NT2/D1 (cell line): ENCODE results near the gene RCAN2.

Experiments used
- DNase-seq: peaks from one replicate; pipeline ENCODE4 v3.0.0-alpha.2; 2011; ENCODE audit warnings: low read depth, low spot score
- H3K27me3 ChIP-seq: 2 replicates; pipeline ENCODE4 v1.6.0; 2011; ENCODE audit warnings: mild to moderate bottlenecking; ENCODE audit not compliant: insufficient read length, insufficient read depth
- H3K36me3 ChIP-seq: 2 replicates; pipeline ENCODE4 v1.6.1; 2011; ENCODE audit warnings: mild to moderate bottlenecking, low read length, mixed read lengths; ENCODE audit not compliant: insufficient read depth, insufficient read length
- H3K4me1 ChIP-seq: 2 replicates; pipeline ENCODE4 v1.5.1; 2011; ENCODE audit not compliant: insufficient read depth, insufficient read length
- H3K4me3 ChIP-seq: 2 replicates; pipeline ENCODE4 v1.5.1; 2011; ENCODE audit warnings: low read depth; ENCODE audit not compliant: insufficient read length
- H3K9ac ChIP-seq: 2 replicates; pipeline ENCODE4 v1.6.0; 2011; ENCODE audit warnings: low read depth; ENCODE audit not compliant: insufficient read length
- H3K9me3 ChIP-seq: 2 replicates; pipeline ENCODE4 v1.5.1; 2011; ENCODE audit warnings: mild to moderate bottlenecking, low read length; ENCODE audit not compliant: insufficient read depth
- SUZ12 ChIP-seq: IDR thresholded peaks from 2 replicates; pipeline ENCODE4 v1.6.1; 2011; ENCODE audit not compliant: insufficient read length, insufficient read depth; ENCODE audit errors: extremely low read depth
- YY1 ChIP-seq: IDR thresholded peaks from 2 replicates; pipeline ENCODE4 v1.6.1; 2011; ENCODE audit not compliant: insufficient read length, insufficient read depth
- ZNF274 ChIP-seq: IDR thresholded peaks from 2 replicates; pipeline ENCODE4 v1.6.1; 2011; ENCODE audit warnings: mild to moderate bottlenecking, low read depth, low read length

Gene RCAN2

GRCh38 chr6:46287681-46288080 lies 203.6 kb downstream of the RCAN2 start:
- Histone ChIP-seq H3K9ac (no peak overlapping the region), H3K36me3 (no peaks in the 10 kb centered on the region), H3K27me3 (no peaks in the 10 kb centered on the region), H3K9me3 (no peaks in the 10 kb centered on the region), H3K4me3 (no peak overlapping the region), H3K4me1 (no peaks in the 10 kb centered on the region)
- TF ChIP-seq ZNF274 = no peak
- no peak for TF ChIP-seq YY1
- no peak for TF ChIP-seq SUZ12
- DNase-seq = no peak

- no peak overlapping the region for H3K9ac ChIP-seq
- H3K4me3 ChIP-seq = no peak overlapping the region
- H3K36me3 ChIP-seq = no peaks in the 10 kb centered on the region
- TF ChIP-seq YY1 (no peak), ZNF274 (no peak), SUZ12 (no peak)
- H3K27me3 ChIP-seq = no peaks in the 10 kb centered on the region
- H3K4me1 ChIP-seq = no peaks in the 10 kb centered on the region
- no peak for DNase-seq
- H3K9me3 ChIP-seq = no peaks in the 10 kb centered on the region
These were observed 204.2 kb downstream of the RCAN2 start for GRCh38 chr6:46287043-46287442.

- TF ChIP-seq SUZ12 = no peak
- no peak for TF ChIP-seq YY1
- no peak for TF ChIP-seq ZNF274
- no peaks in the 10 kb centered on the region for H3K36me3 ChIP-seq
These were observed 206.8 kb downstream of the RCAN2 start for GRCh38 chr6:46284475-46284874.

GRCh38 chr6:46281110-46281509 lies 210.1 kb downstream of the RCAN2 start:
- DNase-seq = no peak
- Histone ChIP-seq H3K9ac (no peak overlapping the region), H3K27me3 (no peaks in the 10 kb centered on the region)

More at GRCh38 chr6:46284475-46284874, 206.8 kb downstream of the RCAN2 start:
- no peak for DNase-seq
- H3K4me3 ChIP-seq = no peak overlapping the region
- no peak overlapping the region for H3K9ac ChIP-seq
- H3K4me1 ChIP-seq = no peaks in the 10 kb centered on the region
- H3K9me3 ChIP-seq = no peaks in the 10 kb centered on the region
- H3K27me3 ChIP-seq = no peaks in the 10 kb centered on the region

GRCh38 chr6:46279874-46280273 lies 211.4 kb downstream of the RCAN2 start:
- H3K4me1 ChIP-seq = no peaks in the 10 kb centered on the region
- no peaks in the 10 kb centered on the region for H3K27me3 ChIP-seq
- H3K9me3 ChIP-seq = no peaks in the 10 kb centered on the region
- no peaks in the 10 kb centered on the region for H3K36me3 ChIP-seq
- no peak overlapping the region for H3K9ac ChIP-seq
- TF ChIP-seq YY1 = no peak
- no peak for TF ChIP-seq ZNF274
- TF ChIP-seq SUZ12 = no peak
- DNase-seq = no peak
- H3K4me3 ChIP-seq = no peak overlapping the region

More at GRCh38 chr6:46281110-46281509, 210.1 kb downstream of the RCAN2 start:
- no peak for TF ChIP-seq YY1
- no peak for TF ChIP-seq ZNF274
- TF ChIP-seq SUZ12 = no peak
- Histone ChIP-seq H3K4me1 (no peaks in the 10 kb centered on the region), H3K4me3 (no peak overlapping the region), H3K36me3 (no peaks in the 10 kb centered on the region), H3K9me3 (no peaks in the 10 kb centered on the region)

GRCh38 chr6:46276576-46277142 lies 214.6 kb downstream of the RCAN2 start:
- Histone ChIP-seq H3K9ac (no peak overlapping the region), H3K27me3 (no peaks in the 10 kb centered on the region), H3K9me3 (no peaks in the 10 kb centered on the region), H3K4me1 (no peaks in the 10 kb centered on the region), H3K36me3 (no peaks in the 10 kb centered on the region), H3K4me3 (no peak overlapping the region)
- no peak for TF ChIP-seq ZNF274
- TF ChIP-seq YY1 = no peak
- no peak for TF ChIP-seq SUZ12
- no peak for DNase-seq

GRCh38 chr6:46274502-46274901 lies 216.7 kb downstream of the RCAN2 start:
- H3K36me3 ChIP-seq = no peaks in the 10 kb centered on the region
- TF ChIP-seq SUZ12 (no peak), ZNF274 (no peak), YY1 (no peak)
- no peaks in the 10 kb centered on the region for H3K4me1 ChIP-seq
- no peak overlapping the region for H3K4me3 ChIP-seq
- no peaks in the 10 kb centered on the region for H3K27me3 ChIP-seq
- no peak for DNase-seq
- no peak overlapping the region for H3K9ac ChIP-seq
- no peaks in the 10 kb centered on the region for H3K9me3 ChIP-seq
